SK-N-SH (cell line): Measurements from ENCODE around the gene MYO1B.

Experiments
- CTCF ChIP-seq: fragments of 200-600 bp; sonication (generic); IDR thresholded peaks from 2 replicates; pipeline ENCODE4 v1.6.1; 2017; ENCODE audit warnings: antibody characterized with exemption, mild to moderate bottlenecking, moderate library complexity
- EP300 ChIP-seq, 2 experiments: IDR thresholded peaks; 2 replicates each; pipeline versions ENCODE4 v1.4.0 to v1.6.1; 2012; ENCODE audit warnings: borderline replicate concordance in 1 of 2, low read depth in 1 of 2, low read length in 1 of 2
- EZH2phosphoT487 ChIP-seq: fragments of 200-600 bp; sonication (generic); IDR thresholded peaks from 2 replicates; pipeline ENCODE4 v1.6.1; 2017; ENCODE audit warnings: low read depth, mixed run types, mild to moderate bottlenecking, antibody characterized with exemption, moderate library complexity, borderline replicate concordance
- FOXM1 ChIP-seq: IDR thresholded peaks from 2 replicates; pipeline ENCODE4 v1.4.0; 2012; ENCODE audit warnings: low read depth, mild to moderate bottlenecking
- MAX ChIP-seq: IDR thresholded peaks from 2 replicates; pipeline ENCODE4 v1.4.0; 2012; ENCODE audit warnings: low read depth
- MXI1 ChIP-seq: IDR thresholded peaks from 2 replicates; pipeline ENCODE4 v1.6.1; 2012; ENCODE audit warnings: mild to moderate bottlenecking, low read depth, low read length, improper control_type of control experiment
- NRF1 ChIP-seq: IDR thresholded peaks from 2 replicates; pipeline ENCODE4 v1.6.1; 2012; ENCODE audit warnings: low read depth, mild to moderate bottlenecking, low read length
- POLR2AphosphoS5 ChIP-seq: IDR thresholded peaks from 2 replicates; pipeline ENCODE4 v1.6.1; 2012; ENCODE audit warnings: low read depth, low read length
- RAD21 ChIP-seq: IDR thresholded peaks from 2 replicates; pipeline ENCODE4 v1.6.1; 2012; ENCODE audit warnings: mild to moderate bottlenecking, low read length
- TAF1 ChIP-seq: IDR thresholded peaks from 2 replicates; pipeline ENCODE4 v1.6.1; 2012; ENCODE audit warnings: low read depth, mild to moderate bottlenecking, low read length, moderate library complexity, borderline replicate concordance
- TCF12 ChIP-seq: IDR thresholded peaks from 2 replicates; pipeline ENCODE4 v1.4.0; 2012

DNA sequence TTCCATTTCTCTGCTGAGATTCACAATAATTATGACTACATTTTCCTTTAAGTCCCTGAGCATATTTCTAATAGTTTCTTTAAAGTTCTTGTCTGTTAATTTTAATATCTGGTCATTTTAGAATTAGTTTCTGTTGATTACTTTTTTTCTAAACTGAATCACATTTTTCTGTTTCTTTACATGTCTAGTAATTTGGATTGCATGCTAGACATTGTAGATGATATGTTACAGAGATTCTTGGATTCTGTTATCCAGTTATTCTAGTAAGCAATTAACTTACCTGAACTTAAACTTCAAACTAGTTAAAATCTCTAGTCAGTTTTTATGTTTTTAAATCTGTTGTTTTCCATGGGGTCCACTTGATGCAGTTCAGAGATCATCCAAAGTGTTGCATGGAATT, 214.0 kb downstream of the MYO1B start:
- TF ChIP-seq CTCF: no peak
- no peak for TF ChIP-seq MAX
- TF ChIP-seq POLR2AphosphoS5: no peak
- no peak for TF ChIP-seq MXI1
- no peak for TF ChIP-seq EZH2phosphoT487
- TF ChIP-seq EP300 (IDR thresholded peaks at IDR 0.05; ENCODE audit: borderline replicate concordance in 1 of 2, low read depth in 1 of 2, low read length in 1 of 2): no peak
- TF ChIP-seq NRF1: no peak
- TF ChIP-seq TCF12: no peak
- TF ChIP-seq TAF1: no peak
- TF ChIP-seq RAD21: no peak
- TF ChIP-seq FOXM1: no peak
